Endothelial cell (in vitro differentiated cells): ENCODE measurements around the gene BMPER. TPM values are rescaled to one million over a fixed set of nuclear protein-coding genes. Genes with fewer than 3 reads are reported as not detected.

ENCODE experiments used
- DNase-seq: peaks from one replicate; pipeline ENCODE4 v3.0.0; 2021; ENCODE audit warnings: low spot score
- H3K27ac Mint-ChIP-seq: one replicate; pipeline ENCODE4 v1.8.0; 2021; ENCODE audit warnings: mixed read lengths, inconsistent platforms; ENCODE audit not compliant: unreplicated experiment
- H3K27me3 Mint-ChIP-seq: one replicate; pipeline ENCODE4 v1.8.0; 2021; ENCODE audit warnings: mild to moderate bottlenecking, moderate library complexity, mixed read lengths, inconsistent platforms; ENCODE audit not compliant: unreplicated experiment
- H3K36me3 Mint-ChIP-seq: one replicate; pipeline ENCODE4 v1.8.0; 2021; ENCODE audit warnings: mild to moderate bottlenecking, low read depth, mixed read lengths, inconsistent platforms; ENCODE audit not compliant: unreplicated experiment
- H3K4me1 Mint-ChIP-seq: one replicate; pipeline ENCODE4 v1.8.0; 2021; ENCODE audit warnings: mild to moderate bottlenecking, mixed read lengths, inconsistent platforms; ENCODE audit not compliant: unreplicated experiment
- H3K4me3 Mint-ChIP-seq: one replicate; pipeline ENCODE4 v1.8.0; 2021; ENCODE audit warnings: mild to moderate bottlenecking, mixed read lengths, inconsistent platforms; ENCODE audit not compliant: unreplicated experiment
- H3K9me3 Mint-ChIP-seq: one replicate; pipeline ENCODE4 v1.8.0; 2021; ENCODE audit warnings: mixed read lengths, inconsistent platforms; ENCODE audit not compliant: unreplicated experiment
- total RNA-seq: library from RNA; stranded (reverse); fragmentation: NEBNext Ultra II Directional; extraction: Animal tissue kit (Norgen Biotek cat#: 25700); gene quantifications from one replicate; pipeline ENCODE4 v1.2.1, GENCODE V29; 2021; ENCODE audit not compliant: unreplicated experiment
- TF ChIP-seq, protein P1 (sequence below): fragments of 200-600 bp; sonication (generic); IDR thresholded peaks from one replicate; pipeline ENCODE4 v1.5.0; 2021; ENCODE audit warnings: antibody characterized with exemption; ENCODE audit not compliant: unreplicated experiment

The BMPER gene
- total RNA-seq, 1 donor from 2014 or later, result 2.5 TPM

DNA sequence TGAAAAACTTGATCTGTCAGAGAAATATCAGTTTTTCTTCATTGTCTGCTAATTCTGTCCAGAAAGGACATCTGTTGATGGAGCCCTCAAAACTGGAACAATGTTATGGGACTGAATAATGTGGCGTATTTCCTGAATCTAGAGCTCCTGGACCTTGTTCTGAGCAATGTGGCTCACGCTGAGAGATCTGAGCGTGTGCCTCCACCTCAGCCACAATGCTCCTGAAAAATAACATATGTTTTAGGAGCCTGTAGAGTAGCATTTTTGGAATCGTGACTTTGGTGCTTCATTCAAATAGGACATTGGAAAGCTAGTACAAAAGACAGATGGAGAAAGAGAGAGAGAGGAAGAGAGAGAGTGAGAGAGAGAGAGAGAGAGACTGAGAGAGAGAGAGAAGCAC, 110.3 kb downstream of the BMPER start:
- TF ChIP-seq, protein P1, sequence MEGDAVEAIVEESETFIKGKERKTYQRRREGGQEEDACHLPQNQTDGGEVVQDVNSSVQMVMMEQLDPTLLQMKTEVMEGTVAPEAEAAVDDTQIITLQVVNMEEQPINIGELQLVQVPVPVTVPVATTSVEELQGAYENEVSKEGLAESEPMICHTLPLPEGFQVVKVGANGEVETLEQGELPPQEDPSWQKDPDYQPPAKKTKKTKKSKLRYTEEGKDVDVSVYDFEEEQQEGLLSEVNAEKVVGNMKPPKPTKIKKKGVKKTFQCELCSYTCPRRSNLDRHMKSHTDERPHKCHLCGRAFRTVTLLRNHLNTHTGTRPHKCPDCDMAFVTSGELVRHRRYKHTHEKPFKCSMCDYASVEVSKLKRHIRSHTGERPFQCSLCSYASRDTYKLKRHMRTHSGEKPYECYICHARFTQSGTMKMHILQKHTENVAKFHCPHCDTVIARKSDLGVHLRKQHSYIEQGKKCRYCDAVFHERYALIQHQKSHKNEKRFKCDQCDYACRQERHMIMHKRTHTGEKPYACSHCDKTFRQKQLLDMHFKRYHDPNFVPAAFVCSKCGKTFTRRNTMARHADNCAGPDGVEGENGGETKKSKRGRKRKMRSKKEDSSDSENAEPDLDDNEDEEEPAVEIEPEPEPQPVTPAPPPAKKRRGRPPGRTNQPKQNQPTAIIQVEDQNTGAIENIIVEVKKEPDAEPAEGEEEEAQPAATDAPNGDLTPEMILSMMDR, result no peak
- no peaks in the 10 kb centered on the region for H3K4me1 Mint-ChIP-seq
- H3K27ac Mint-ChIP-seq, result no peak overlapping the region
- no peaks in the 10 kb centered on the region for H3K36me3 Mint-ChIP-seq
- no peak for DNase-seq
- no peaks in the 10 kb centered on the region for H3K27me3 Mint-ChIP-seq
- H3K9me3 Mint-ChIP-seq, result no peaks in the 10 kb centered on the region
- H3K4me3 Mint-ChIP-seq, result no peak overlapping the region

GRCh38 chr7:34016876-34017275, 111.5 kb downstream of the BMPER start:
- H3K9me3 Mint-ChIP-seq, result no peaks in the 10 kb centered on the region
- no peak overlapping the region for H3K27ac Mint-ChIP-seq
- no peak for DNase-seq
- H3K4me1 Mint-ChIP-seq, result no peaks in the 10 kb centered on the region
- TF ChIP-seq, protein P1, result no peak
- H3K36me3 Mint-ChIP-seq, result no peaks in the 10 kb centered on the region
- no peak overlapping the region for H3K4me3 Mint-ChIP-seq
- no peaks in the 10 kb centered on the region for H3K27me3 Mint-ChIP-seq

- Mint-ChIP-seq H3K9me3 (no peaks in the 10 kb centered on the region), H3K27ac (no peak overlapping the region), H3K27me3 (no peaks in the 10 kb centered on the region), H3K4me3 (no peak overlapping the region), H3K4me1 (no peaks in the 10 kb centered on the region), H3K36me3 (no peaks in the 10 kb centered on the region)
- DNase-seq, result no peak
- TF ChIP-seq, protein P1, result no peak
These were observed 114.0 kb downstream of the BMPER start for GRCh38 chr7:34019301-34019790.

DNA sequence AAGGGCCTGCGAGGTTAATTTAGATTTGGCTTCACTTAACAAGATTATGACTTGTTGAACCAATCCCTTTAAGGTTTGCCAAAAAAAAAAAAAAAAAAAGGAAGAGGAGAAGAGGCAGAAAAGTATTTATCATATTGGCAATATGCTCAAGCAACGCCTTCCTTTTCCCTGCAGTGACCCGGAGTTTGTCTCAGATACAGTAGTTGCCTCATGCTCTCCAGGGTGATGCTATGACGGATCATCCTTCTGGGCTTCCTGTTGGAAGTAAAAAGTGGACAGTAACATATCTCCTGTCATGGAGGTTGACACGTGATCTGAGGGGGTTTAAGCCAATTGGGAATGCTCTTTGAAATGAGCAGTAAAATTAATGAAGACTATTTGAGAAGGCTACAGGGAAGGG, 117.3 kb downstream of the BMPER start:
- DNase-seq, result no peak
- Mint-ChIP-seq H3K27ac (no peak overlapping the region), H3K36me3 (no peaks in the 10 kb centered on the region), H3K4me3 (no peak overlapping the region), H3K27me3 (peaks cover 2% of the 10 kb centered on the region), H3K9me3 (no peaks in the 10 kb centered on the region), H3K4me1 (no peaks in the 10 kb centered on the region)
- TF ChIP-seq, protein P1, result no peak

GRCh38 chr7:34025600-34025999, 120.3 kb downstream of the BMPER start:
- no peak overlapping the region for H3K27ac Mint-ChIP-seq
- TF ChIP-seq, protein P1, result no peak
- no peak overlapping the region for H3K4me3 Mint-ChIP-seq
- H3K27me3 Mint-ChIP-seq, result peaks cover 2% of the 10 kb centered on the region
- H3K4me1 Mint-ChIP-seq, result no peaks in the 10 kb centered on the region
- no peaks in the 10 kb centered on the region for H3K36me3 Mint-ChIP-seq
- DNase-seq, result no peak
- no peaks in the 10 kb centered on the region for H3K9me3 Mint-ChIP-seq
